Pulmonary artery endothelial cell (primary cell): Measurements from ENCODE around the gene MMAB. TPM values are rescaled to one million over a fixed set of nuclear protein-coding genes. Genes with fewer than 3 reads are reported as not detected.

ENCODE experiments used
- DNase-seq: peaks from one replicate; pipeline ENCODE4 v3.0.0-alpha.2; 2011; ENCODE audit warnings: low read depth, low spot score
- total RNA-seq: library from RNA; depleted of rRNA; stranded (reverse); fragments of >200 nt; gene quantifications from 2 replicates; pipeline ENCODE4 v1.2.3, GENCODE V29; 2014

MMAB gene
- total RNA-seq, 1 donor from 2014 or later: 43.5 TPM

DNA sequence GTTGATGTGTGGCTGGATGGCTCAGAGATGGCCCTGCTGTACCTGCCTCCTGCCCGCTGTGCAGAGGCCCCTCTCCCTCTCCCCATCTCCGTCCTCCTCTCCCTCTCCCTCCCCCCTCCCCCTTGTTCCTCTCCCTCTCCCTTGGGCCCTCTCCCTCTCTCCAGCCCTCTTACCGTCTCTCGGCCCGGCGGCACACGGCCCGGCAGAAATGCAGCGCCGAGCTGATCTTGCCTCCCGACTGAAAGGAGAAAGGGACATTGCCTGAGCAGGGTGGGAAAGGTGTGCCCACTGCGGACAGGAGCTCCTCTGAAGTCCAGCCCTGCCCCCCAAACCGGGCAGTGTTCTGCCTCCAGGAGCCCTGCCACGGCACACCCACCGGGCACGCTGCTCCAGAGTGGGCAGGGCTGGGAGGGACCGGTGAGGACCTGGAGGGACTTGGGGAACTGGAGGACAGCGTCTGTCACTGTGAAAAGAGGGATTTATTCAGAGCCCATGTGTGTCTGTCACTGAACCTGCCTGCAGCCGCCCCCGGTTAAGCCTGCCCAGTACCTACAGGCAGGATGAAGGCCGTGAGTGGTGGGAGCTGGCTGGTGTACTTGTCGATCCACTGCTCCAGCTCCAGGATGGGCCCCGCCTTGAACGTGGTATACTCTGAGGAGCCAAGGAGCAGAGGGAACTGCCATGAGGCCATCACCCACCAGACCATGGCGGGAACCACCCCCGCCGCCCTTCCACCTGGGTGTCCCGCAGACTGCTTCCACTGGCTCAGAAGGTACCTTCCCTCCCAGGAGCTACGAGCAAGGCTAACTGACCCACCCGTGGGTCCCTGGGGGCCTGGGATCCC is 12.2 kb downstream of the MMAB start:
- DNase-seq: no peak

DNA sequence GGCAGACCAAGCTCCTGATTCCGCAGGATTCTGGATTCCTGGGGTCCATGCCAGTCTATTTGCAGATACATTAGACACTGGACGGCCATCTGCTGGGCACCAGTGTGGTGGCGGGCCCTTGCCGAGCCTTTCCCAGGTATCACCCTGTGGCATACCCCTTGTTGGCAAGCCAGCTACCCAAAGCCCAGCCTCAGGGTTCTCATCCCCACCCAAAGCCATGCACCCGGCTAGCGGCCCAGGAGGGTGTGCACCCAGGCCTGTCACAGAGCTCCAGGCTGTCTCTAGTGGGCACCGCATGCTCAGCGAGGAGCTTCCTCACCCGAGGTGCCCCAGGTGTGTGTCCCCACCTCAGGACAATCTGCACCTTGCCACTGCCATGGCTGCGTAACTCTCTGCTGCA is 13.7 kb downstream of the MMAB start:
- DNase-seq: no peak

DNA sequence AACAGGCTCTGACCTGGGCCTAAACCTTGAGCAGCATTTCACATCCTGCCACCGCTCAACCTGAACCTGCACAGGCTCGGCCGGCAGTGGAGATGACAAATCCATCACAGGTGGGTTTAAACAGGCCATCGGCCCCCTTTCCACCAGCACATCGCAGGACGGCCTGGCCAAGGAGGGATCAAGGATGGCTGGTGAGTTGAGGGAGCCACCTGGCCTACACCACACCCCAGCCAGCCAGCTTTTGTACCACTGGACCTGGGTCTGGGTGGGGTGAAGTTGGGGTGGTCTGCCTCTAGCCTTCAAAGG is 14.2 kb downstream of the MMAB start:
- no peak for DNase-seq

DNA sequence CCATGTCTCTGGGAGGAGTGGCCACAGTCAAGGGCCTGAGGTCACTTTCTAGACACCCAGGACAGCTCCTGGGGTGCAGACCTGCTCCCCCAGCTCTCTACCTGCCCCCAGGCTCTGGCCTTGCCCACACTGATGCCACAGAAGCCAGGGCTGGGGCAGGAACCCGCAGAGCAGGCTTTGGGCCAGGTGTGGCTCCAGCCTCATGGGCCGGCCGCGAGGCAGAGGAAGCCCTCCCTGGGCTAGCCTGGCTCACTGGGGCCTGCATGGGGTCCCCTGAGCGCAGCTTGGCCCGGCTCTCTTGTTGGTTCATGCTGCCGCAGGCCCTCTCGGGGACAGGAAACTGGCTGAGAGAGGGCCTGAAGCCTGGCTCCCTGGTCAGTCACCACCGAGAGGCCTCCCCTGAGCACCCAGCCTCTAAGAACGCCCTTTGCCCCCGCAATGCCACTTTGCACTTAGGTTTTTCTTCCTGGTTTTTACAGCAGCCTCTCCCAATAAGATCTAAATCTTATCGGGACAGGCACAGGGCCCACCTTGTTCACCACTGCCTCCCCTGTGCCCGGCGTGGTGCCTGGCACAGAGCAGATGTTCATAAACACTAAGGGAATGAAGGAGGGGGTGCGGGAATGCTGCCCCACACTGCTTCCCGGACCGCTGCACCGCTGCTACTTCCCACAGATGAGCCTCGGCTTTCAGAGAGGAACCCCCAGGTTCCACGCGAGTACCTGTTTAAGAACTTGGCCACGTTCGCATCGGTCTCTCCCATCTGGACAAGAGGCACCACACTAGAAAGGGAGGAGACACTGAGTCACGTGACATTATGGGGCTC is 14.7 kb downstream of the MMAB start:
- DNase-seq: no peak

DNA sequence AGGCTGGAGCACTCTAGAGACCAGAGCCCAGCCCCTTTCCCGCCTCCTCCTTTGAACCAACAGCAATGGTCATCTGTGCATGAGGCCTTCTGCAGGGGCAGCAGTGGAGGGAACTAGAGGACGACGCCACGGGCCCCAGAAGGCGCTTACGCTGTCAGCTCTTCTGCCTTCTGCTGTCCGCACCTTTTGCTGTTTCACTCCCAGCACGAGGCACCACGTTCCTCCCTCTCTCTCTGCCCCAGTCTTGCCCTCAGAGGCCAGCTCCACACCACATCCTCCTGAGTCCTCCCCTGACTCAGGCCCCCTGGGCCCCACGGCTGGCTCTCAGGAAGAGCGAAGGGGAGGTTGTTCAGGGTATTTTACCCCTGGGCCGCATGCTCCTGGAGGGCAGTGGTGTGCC is 15.5 kb downstream of the MMAB start:
- DNase-seq: no peak

DNA sequence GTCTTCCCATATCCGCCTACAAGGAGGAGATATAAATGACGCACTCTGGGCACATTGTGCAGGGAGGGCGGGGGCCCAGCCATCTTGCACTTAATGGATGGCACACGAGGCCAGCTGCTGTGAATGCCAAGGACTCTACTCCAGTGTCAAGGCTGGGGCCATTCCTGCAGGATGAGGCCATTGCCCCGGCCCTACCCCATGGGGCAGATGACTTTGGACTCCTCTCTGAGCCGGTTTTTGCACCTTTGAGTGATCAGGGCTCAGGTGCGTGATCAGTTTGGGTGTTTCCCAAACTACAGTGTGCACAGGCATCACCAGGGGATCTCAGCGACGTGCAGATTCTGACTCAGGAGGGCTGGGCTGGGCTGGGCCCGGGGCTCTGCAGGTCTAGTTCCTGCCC is 16.1 kb downstream of the MMAB start:
- DNase-seq: no peak

DNA sequence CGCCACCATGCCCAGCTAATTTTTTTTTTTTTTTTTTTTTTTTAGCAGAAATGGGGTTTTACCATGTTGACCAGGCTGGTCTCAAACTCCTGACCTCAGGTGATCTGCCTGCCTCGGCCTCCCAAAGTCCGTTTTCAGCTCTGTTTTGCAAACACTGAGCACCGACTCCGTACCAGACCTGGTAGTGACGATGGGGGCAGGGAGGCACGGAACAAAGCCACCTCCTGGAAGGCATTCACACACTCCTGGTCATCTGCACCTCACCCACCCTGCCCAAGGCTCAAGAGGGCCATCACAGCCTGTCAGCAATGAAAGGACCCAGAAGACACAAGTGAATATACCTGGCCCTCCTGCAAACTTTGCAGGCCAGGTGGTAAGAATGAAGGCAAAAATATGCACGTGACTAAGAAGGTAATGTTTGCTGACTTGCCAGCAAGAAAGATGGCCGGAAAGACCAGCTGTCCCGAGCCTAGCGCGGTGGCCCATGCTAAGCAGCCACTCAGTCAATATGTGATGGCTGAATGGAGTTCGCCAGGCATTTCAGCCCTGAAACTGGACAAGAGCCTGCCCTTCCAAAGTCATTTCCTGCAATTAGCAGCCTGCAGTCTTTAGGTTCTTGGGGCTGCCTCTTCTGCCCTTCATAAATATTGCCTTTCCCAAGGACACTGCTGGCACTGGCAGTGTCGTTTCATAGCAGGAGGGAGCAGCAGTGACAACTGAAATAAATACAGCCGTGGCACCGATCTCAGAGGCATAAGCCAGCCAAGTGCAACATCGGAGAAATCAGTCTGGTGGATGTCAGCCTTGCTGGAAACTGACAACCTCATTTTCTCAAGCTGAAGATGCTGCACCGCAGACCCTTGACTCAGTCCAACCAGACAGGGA is 17.6 kb downstream of the MMAB start:
- no peak for DNase-seq

DNA sequence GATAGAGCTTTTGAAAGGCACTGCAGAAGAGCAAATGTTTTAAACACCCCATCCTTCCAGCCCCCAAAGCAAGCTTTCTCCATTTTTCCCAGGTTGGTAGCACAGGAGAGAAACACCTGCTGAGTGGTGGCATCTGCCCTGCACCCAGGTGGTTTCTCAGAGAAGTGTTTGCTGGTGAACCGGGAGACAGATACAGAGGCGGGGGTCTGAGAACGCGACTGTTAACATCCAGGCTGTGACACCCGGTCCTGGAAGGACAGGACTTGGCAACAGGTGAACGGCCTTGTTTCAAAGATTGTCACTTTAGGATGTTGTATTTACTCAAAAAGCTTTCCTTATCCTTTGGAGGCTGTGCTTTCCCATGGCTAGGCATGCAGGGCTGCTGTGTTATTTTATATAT is 18.5 kb downstream of the MMAB start:
- no peak for DNase-seq

DNA sequence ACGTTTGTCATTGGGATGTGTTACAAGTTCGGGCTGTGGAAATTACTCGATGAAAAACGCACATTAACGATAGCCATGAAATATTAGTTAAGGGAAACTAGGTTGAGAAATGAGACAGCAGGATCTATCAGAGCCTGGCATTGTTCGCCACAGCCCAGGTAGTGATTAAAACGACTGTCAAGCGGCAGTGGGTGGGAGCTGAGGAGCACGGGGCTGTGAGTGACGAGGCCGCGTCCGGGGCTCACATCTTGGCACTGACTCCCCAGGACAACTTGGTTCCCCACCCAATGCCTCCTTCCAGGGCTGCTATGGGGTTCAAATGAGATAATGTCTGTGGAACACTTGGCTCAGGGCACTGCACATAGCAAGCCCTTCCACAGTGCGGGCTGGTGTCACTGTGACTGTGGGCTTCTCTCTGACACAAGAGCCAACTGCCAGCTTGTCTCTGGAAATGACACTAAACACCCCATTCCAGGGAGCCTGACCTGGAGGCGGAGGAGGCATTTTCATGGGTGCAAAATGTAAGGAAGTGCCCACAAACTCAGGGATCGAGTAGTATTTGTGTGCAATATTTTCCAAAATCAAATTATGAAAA is 19.3 kb downstream of the MMAB start:
- DNase-seq: no peak

DNA sequence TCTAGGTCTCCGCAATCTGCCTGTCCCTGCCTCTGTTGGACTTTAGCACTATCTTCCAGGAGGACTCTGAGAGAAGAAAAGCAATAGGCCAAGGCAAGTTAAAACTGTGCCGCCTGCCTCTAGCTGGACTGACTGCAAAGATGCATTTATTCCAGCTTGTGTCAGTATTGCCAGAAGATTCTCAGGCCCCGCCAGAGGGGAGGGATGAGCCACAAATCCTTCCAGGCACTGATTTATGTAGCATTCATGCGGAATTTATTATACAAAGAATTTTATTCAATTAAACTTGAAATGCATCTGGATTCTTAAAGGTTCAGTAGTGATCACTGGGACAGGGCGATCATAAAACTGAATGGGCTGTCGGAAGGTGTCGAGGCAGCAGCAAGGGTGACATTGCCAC is 19.8 kb downstream of the MMAB start:
- no peak for DNase-seq

DNA sequence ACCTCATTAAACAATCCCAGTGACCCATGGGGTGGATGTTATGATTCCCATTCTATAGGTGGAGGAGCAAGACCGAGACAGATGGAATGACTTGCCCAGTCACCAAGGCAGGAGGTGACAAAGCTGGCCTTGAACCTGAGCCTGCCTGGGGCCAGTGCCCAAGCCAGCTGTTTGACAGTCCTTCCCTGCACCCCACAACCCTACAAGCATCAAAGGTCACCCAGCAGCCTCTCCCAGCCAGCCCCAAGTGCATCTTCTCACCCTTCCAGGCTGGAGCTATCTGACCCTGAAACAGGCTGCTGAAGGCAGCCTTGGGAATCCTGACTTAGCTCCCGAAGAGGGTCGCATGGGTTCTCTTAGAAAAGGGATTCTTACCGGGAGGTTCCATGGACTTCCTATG is 20.3 kb downstream of the MMAB start:
- no peak for DNase-seq

DNA sequence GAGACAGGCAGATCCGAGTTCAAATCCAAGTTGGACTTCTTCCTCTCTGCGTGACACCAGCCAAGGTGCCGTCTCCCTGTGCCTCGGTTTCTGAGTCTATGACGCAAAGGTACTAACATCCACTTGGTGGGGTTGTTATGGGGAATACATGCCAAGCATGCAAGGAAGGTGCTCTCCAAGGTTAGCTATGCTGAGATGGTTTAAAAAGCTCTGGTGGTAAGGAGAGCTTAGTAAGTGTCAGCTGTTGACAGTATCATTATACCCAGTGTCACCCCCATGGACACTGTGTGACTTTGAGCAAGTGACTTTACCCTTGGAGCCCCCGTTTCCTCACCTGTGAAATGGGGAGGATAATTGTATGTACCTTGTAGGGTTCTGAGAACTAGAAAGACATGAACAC is 22.2 kb downstream of the MMAB start:
- DNase-seq: no peak

DNA sequence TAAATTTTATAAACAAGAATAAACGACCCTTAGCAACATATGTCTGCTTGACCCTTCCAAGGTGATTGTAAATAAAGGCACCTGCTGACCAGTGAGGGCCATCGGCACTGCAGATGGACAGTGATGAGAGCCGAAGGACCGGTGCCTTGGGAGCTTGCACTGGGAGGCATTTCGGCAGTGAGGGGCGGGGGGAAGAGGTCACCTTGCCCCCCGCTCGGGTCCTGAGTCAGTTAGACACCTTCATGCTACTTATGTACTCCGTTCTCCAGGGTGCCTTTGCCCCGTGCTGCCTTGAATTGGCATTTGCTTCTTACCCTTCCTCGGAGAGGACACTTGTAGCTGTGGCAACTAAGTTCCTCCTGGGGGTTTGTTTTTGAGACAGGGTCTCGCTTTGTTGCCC is 23.0 kb downstream of the MMAB start:
- DNase-seq: no peak

DNA sequence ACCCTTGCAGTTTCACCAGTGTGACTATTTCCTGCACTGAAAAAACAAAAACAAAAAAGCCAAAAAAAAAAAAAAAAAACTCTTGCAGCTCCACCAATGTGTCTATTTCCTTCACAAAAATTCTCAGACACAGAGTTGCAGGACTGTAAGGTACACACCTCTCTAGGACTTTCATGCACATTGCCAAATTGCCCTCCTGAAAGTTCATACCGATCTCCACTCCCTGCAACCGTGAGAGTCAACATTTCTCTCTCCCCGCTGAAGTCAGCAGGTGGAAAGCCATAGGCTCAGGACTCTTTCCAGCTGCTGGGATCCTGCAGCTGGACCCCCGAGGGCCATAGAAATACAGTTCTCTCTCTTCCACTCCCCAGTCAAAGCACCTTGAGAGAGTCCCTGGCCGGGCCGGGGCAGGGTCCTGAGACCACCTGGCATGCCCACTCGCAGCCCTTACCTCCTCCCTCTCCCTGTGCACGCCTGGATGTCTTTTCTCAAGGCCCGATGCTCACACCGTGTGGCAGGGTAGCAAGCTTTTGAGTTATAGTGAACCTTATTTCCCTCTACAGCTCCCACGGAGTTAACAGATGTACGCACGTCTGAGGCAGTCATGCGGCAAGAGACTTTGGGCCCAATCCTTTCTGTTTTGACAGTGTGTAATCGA is 23.6 kb downstream of the MMAB start:
- DNase-seq: no peak

DNA sequence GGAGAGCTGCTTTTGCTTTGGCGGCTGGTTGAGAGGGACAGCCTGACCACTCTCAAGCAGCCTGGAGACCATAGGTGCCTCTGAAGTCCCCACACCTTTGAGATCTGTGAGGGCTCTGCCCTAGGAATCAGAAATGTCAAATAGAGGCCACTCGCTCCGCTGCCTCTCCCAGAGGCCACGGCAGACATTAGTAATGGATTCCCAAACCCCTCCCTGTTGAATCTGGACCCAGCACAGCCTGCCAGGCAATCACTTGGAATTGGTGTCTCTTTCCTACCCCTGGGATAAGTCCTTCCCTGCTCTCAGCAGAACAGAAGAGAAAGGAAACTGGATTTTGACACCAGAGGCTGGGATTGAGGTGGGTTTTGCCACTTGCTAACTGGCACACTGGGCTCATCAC is 25.0 kb downstream of the MMAB start:
- no peak for DNase-seq

DNA sequence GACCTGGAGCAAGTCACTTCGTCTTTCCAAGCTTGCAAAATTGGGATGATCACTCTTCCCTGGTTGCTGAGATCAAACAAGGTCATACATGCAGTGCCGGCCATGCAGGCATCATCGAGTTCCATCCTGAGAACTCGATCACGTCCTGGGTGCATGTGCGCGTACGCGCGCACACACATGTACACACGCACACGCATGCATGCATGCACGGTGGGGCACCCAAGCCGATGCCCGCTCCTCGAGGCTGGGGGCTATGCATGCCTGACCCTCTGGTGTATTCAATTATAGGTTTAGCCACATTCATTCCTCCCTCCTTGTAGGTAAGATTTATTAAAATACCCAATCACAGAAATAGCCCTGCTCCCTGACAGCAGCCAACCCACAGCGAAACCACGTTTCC is 26.0 kb downstream of the MMAB start:
- no peak for DNase-seq

DNA sequence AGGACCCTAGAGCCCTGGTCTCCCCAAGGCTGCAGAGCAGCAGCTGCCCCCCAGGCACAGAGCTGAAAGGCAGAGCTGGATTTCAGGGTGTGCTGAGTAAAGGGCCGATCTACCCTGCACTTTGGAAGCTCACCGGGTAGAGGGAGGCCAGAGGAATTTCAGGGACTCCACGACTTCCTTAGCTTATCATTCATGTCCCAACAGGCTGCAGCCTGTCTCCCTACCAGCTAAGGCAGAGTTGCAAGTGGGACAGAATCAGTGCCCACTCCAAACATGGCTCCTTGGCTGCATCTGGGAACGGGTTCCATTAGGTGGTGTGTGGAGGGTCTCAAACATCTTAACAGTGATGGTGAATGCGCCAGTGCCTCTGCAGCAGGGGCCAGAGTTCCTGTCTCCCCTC is 27.5 kb downstream of the MMAB start:
- no peak for DNase-seq

DNA sequence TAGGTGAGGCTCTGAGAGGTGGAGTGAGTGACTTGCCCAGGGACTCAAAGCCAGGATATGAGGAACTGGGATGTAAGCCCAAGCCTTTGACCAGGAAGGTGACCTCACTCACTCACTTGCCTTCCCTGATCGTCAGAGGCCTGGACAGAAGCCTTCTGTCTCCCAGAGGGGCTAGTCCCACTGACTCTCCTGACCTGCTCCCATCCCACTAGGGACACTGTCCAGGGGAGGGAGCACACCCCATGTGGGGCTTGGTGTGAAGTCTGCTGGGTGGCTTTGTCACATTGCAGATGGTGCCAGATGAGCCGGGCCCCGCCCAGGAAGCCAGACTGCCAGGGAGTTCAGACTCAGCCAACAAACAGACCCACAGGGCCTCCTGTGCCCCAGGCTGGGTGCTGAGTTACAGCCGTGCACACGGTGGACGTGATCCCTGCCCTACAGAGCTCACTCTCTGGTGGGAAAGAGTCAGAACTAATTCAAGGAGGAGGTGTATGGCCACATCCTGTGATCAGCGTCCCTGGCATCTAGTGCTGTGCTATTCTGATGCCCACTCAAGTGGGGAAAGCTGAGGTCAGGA is 28.3 kb downstream of the MMAB start:
- no peak for DNase-seq

DNA sequence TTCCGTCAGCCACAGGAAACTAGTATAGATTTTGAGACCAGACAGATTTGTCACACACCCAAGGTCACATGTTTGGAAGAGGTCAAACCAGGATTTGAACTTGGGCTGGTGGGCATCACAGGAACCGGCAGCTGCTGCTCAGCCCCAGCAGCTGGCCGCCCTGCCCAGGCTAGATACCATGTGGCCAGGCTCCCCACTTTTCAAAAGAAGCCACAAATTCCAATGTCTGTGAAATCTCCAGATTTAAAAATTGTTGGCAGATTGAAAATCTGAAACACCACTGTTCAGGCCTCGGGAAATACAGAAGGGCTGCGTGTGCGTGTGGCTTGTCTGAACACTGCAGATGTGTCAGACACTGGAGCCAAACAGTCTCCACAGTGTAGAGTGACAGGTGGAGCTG is 30.4 kb downstream of the MMAB start:
- DNase-seq: no peak

DNA sequence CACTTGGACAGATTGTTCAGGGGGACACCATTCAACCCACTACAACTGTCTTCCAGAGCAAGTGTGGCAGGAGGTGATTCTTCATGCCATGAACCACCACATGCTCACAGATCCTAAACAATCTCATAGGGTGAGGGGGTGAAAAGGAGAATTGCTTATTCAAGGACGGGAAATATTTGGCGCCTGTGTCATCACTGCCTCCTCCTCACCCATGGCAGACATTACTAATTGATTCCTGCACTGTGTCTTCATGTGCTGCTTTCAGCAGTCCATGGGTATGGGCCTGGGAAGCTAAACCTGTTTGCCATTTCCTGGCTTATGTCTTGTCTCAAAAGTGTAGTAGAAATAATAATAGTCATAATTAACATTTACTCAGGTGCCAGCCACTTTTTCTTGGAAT is 31.3 kb downstream of the MMAB start:
- no peak for DNase-seq

DNA sequence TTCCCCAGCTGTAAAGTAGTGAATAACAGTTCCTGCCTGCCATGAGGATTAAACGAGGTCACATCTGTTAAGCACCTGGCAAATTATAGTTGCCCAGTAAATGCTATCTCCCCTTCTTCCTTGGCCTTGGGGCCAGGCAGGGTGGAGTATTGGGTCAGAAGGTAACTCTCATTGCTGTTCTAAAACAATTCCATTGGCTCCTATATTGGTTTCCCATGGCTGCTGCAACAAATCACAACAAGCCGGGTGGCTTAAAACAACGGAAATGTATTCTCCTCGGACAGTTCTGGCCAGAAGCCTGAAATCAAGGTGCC is 31.9 kb downstream of the MMAB start:
- DNase-seq: no peak
